B cell (primary cell): Measurements from ENCODE around the gene CCDC34.

ENCODE experiments used
- EZH2 ChIP-seq: IDR thresholded peaks from 2 replicates; pipeline ENCODE4 v1.6.1; 2012; ENCODE audit warnings: borderline replicate concordance, low read depth, mild to moderate bottlenecking, moderate library complexity, low read length; ENCODE audit not compliant: insufficient read depth, poor library complexity, severe bottlenecking
- TF ChIP-seq, protein P1 (sequence below): fragments of 200-600 bp; IDR thresholded peaks from one replicate; pipeline ENCODE4 v1.8.0; 2022; ENCODE audit warnings: antibody characterized with exemption, mild to moderate bottlenecking

DNA sequence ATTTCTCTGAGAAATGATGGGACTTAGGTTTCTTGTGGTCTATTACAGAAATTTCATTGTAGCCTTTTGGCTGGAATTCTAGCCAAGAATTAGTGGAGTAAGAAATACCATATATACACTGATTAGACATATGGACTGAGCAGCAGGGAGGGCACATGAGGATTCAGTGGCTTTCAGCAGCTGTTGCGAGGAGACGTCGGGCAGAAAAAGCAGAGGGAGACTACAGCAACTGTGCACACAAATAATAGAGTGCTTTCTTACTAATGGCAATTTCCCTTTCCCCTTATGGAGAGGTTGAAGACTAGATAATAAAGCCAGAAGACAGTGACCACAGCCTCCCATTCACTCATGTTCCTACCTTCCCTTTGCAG lies 35.4 kb upstream of the CCDC34 start:
- no peak for TF ChIP-seq EZH2
- TF ChIP-seq, protein P1, sequence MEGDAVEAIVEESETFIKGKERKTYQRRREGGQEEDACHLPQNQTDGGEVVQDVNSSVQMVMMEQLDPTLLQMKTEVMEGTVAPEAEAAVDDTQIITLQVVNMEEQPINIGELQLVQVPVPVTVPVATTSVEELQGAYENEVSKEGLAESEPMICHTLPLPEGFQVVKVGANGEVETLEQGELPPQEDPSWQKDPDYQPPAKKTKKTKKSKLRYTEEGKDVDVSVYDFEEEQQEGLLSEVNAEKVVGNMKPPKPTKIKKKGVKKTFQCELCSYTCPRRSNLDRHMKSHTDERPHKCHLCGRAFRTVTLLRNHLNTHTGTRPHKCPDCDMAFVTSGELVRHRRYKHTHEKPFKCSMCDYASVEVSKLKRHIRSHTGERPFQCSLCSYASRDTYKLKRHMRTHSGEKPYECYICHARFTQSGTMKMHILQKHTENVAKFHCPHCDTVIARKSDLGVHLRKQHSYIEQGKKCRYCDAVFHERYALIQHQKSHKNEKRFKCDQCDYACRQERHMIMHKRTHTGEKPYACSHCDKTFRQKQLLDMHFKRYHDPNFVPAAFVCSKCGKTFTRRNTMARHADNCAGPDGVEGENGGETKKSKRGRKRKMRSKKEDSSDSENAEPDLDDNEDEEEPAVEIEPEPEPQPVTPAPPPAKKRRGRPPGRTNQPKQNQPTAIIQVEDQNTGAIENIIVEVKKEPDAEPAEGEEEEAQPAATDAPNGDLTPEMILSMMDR = no peak
